HG02943 (cell line): ENCODE data around the gene RCAN3.

Source experiments
- ATAC-seq: cut with Tn5 transposase; IDR thresholded peaks from one replicate; pipeline ENCODE4 v1.9.1; 2021; ENCODE audit warnings: mild to moderate bottlenecking, low read depth, moderate library complexity; ENCODE audit not compliant: unreplicated experiment

Gene RCAN3

DNA sequence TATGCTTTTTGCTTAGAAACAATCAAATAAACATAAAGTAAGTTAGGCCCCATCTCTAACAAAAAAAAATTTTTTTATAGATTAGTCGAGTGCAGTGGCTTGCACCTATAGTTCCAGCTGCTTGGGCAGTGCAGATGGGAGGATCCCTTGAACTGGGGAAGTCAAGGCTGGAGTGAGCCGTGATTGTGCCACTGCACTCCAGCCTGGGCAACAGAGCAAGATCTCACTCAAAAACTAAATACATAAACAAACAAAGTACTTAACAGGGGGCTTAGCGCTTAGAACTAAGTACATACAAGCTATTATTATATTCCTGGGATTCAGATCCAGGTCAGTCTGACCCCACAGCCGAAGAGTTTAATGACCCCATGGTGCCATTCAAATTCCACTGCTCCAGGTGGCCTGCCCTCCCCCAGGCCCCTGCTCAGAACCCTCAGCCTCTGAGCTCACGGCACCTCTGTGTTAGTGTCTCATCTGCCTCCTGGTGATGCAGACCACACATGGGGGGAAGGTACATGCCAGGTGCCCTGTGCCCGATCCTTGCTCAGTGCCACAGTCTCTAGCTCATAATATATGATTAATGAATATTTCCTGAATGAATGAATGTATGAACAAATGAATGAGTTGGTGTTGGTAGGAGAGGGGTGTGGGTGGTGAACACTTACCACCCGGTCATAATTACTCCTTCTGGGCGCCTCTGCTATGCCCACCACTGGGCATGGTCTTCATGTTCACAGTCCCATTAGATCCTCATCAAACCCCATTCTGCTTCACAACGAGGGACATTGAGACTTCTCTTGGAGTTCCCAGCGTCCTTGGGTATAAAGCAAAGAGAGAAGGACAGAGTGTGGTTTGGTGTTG is 67.9 kb downstream of the RCAN3 start:
- ATAC-seq, result no peak

DNA sequence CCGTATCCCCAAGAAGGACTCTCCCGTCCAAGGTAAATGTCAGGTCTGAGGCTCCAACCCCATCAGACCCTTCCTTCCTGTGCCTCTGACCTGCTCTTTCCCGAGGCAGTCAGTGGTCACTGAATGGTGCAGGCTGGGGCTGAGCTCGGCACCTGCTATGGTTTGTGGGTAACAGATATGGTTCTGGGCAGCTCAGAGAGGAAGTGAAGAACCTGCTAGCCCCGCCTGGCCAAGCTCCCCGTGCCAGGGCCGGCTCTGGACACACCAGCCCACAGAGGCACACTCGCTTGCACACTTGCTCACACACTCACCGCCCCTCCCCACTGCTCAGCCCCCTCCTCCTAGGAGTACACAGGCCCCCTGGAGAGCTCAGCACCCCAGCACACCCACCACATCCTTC is 69.7 kb downstream of the RCAN3 start:
- ATAC-seq, result no peak

DNA sequence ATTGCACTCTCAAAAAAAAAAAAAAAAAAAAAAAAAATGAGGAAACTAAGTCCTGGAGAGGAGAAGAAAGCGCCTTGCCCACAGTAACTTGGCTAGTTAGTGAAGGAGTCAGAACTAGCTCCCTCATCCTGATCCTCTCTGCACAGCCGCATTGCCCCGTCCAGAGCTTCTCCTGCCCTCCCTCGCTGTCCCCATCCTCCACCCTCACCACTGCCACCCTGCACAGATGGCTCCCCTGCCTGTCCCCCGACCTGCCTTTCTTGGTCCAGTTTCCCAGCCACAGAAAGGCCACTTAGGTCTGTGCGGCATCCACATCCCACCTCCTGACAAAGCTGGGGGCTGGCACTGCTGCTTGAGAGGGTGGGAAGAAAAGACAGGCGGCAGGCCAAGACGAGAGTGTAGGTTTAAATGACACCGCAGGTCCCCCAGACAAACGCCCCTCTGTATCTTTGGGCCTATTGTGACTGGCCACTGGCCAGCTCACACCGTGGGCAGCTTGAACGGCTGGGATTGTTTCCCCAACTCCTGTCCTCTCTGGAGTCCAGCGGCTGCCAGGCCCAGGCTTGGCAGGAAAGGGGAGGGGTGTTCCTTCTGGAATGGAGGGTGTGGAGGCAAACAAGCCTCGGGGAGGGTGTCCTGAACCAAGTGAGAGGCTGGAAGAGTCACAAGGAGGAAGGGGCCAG is 73.4 kb downstream of the RCAN3 start:
- ATAC-seq, result no peak

DNA sequence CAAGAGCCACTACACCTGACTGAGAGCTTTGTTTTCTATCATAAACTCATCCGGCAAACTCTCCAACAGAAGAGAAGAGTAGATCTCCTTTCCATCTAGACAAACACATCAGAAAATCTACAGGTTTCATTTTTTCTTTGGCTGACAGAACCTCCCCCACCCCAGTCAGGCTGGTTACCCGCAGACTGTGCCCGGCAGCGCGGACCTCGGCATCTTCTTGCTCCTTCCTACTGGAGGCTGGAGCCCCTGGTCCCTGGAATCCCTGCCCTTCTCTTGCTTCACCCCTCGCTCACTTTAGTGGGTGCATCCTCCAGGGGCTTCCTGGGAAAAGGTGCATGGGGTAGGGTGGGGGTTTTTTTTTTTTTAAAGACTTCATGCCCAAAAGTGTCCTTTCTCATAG is 76.2 kb downstream of the RCAN3 start:
- no peak for ATAC-seq

DNA sequence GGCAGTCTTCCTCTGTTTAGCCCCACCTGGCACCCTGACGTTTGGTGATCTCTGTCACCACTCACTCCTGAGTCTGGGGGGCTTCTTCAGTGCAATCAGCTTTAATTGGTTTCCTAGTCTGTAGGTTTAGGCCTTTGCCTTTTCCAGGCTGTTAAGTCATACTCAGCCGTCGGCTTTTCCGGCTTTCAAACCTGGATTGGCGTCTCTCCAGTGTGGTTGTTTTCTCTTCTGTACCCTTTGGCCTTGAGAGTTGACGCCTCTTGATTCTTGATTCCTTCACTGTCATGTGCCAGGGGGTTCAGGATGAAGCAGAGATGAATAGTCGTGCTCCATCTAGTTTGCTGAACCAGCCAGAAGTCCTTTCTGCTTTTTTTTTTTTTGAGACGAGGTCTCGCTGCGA is 78.1 kb downstream of the RCAN3 start:
- ATAC-seq, result no peak

DNA sequence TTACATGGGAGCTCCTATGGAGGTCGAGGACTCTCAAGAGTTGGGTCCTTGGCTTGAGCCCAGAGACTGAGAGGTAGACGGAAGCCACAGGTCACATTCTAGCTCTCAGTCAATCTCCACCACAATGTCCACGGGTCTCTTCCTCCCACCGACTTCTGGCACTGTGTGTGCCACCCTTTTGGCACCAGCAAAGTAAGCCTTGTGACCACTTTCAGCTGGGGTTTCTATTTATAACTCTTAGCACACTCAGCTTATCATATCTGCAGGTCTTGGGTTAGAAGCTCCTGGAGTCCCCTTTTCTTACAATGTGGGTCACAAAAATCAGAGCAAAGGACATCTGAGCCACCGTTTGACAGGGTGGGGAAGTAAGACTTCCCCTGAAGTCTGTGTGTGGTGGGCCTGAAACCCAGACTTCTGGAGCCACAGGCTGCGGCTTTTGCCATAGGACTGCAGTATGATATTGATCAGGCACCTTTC is 81.6 kb downstream of the RCAN3 start:
- no peak for ATAC-seq

DNA sequence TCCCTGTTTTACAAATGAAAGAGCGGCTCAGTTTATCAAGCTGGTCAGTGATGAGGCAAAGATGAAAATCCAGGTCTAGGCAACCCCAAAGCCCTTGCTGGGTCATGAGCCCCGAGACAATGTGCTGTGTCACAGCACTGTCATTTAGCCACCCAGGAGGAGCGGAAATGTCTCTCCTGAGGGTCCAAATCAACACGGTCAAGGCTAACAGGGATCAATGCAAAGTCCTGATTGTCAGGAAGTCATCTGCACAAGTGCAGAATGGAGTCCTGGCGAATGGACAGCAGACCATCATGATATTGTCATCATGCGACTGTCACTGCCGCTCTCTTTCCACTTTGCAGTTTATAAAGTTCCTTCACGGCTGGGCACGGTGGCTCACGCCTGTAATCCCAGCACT is 83.5 kb downstream of the RCAN3 start:
- no peak for ATAC-seq

DNA sequence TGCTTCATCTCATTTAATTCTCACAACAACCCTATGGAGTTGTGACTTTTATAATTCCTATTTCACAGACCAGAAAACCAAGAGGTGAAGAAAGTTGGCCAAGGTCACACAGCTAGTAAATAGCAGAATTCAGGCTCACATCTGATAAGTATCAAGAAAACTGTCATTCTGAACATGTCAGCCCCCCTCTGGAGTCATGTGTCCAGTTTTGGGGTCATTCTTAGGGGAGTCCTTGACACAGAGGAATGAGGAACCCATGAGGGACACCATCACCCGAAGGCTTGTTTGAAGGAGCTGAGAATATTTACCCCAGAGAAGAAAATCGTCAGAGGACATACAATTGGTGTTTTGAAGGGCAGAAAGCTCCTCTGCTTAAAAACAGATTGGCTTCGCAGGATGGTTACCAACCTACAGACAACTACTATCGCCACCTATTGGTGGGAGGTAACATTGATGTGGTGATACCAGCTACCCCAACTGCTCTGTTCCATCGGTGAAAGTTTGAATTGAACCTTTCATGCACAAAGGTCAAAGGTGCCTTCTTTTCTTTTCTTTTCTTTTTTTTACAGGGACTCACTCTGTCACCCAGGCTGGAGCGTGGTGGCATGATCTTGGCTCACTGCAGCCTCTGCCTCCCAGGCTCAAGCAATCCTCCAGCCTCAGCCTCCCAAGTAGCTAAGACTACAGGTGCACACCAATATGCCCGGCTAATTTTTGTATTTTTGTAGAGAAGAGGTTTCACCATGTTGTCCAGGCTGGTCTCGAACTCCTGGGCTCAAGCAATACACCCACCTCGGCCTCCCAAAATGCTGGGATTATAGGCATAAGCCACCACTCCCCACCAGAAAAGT is 84.6 kb downstream of the RCAN3 start:
- ATAC-seq, result no peak

DNA sequence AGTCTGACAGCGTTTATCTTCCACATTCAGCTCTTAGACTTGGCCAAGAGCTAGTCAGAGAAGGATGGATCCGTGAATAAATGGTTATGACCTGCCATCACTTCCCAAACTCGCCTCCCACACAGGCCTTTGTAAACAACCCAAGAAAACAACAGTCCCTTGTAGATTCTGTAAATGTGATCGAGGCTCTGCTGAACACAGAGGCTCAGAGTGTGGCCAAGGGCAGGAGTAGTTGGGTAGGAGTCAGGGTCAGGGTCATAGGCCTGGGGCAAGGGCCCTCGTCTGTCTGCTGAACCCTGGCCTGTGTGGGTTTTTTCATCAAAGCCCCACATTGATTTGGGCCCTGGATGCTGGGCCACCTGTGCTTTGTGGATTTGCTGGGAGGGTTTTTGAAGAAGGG is 85.9 kb downstream of the RCAN3 start:
- no peak for ATAC-seq

DNA sequence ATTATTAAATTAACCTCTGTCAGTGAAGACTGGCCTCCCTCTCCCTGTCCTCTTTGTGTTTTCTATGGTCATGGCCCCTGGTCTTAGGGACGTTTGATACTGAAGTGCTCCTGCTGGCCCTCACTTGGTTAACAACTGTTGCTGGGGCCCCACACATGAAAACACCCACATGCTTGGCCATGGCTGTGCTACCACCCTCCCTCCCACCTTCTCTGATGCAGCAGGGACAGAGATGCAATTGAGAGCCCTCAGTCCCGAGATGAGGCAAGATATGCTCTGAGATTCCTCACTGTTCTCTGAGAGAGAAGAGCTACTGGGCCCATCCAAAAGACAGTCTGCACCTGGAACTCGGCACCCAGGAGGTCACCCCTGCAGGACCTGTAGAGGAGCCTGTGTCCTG is 86.6 kb downstream of the RCAN3 start:
- no peak for ATAC-seq
